HepG2 (cell line): ENCODE results near the gene TTC31. TPM values are rescaled to one million over a fixed set of nuclear protein-coding genes. Genes with fewer than 3 reads are reported as not detected.

ENCODE experiments used
- ATF7 ChIP-seq, 2 experiments: fragments of 450-650 bp in 1 of 2; sonication (generic) in 1 of 2; formaldehyde crosslinking in 1 of 2; IDR thresholded peaks; 2 replicates each; pipeline versions ENCODE4 v1.4.0 to v1.6.1; 2016 to 2020; ENCODE audit warnings: antibody characterized with exemption in 1 of 2, mild to moderate bottlenecking in 1 of 2, missing genetic modification reagents in 1 of 2
- CBX2 ChIP-seq, 2 experiments: fragments of 200-600 bp in 1 of 2; sonication (generic); formaldehyde crosslinking in 1 of 2; IDR thresholded peaks; 2 replicates each; pipeline versions ENCODE4 v1.7.0 to v1.8.1; 2018 to 2022; ENCODE audit warnings: low read depth in 2 of 2, low read length in 1 of 2, mild to moderate bottlenecking in 1 of 2, missing genetic modification reagents in 1 of 2
- DNMT1 ChIP-seq: sonication (generic); formaldehyde crosslinking; IDR thresholded peaks from 2 replicates; pipeline ENCODE4 v1.5.1; 2020; ENCODE audit warnings: mild to moderate bottlenecking, missing genetic modification reagents
- ELF1 ChIP-seq: sonication (generic); formaldehyde crosslinking; IDR thresholded peaks from 2 replicates; pipeline ENCODE4 v1.4.0; 2020; ENCODE audit warnings: missing genetic modification reagents
- GLI4 ChIP-seq: sonication (generic); formaldehyde crosslinking; IDR thresholded peaks from 2 replicates; pipeline ENCODE4 v1.5.1; 2020; ENCODE audit warnings: missing genetic modification reagents, mild to moderate bottlenecking, moderate library complexity, borderline replicate concordance
- MED8 ChIP-seq: sonication (generic); formaldehyde crosslinking; IDR thresholded peaks from 2 replicates; pipeline ENCODE4 v1.8.1; 2023; ENCODE audit warnings: mild to moderate bottlenecking, missing genetic modification reagents; ENCODE audit not compliant: insufficient replicate concordance
- NFYB ChIP-seq: sonication (generic); formaldehyde crosslinking; IDR thresholded peaks from 2 replicates; pipeline ENCODE4 v1.4.0; 2020; ENCODE audit warnings: missing genetic modification reagents
- PITX1 ChIP-seq: sonication (generic); formaldehyde crosslinking; IDR thresholded peaks from 2 replicates; pipeline ENCODE4 v1.5.1; 2020; ENCODE audit warnings: mild to moderate bottlenecking, missing genetic modification reagents
- TBP ChIP-seq: sonication (generic); formaldehyde crosslinking; IDR thresholded peaks from 2 replicates; pipeline ENCODE4 v1.5.0; 2020; ENCODE audit warnings: missing genetic modification reagents
- THYN1 ChIP-seq: sonication (generic); formaldehyde crosslinking; IDR thresholded peaks from 2 replicates; pipeline ENCODE4 v1.8.1; 2023; ENCODE audit warnings: low read depth, mild to moderate bottlenecking, moderate library complexity, missing genetic modification reagents, borderline replicate concordance
- ZNF558 ChIP-seq: sonication (generic); formaldehyde crosslinking; IDR thresholded peaks from 2 replicates; pipeline ENCODE4 v1.9.0; 2022; ENCODE audit warnings: mild to moderate bottlenecking, missing genetic modification reagents, borderline replicate concordance
- polyA plus RNA-seq, 8 experiments: library from polyadenylated mRNA; depleted of rRNA in 3 of 8; stranded (reverse) in 7 of 8; unstranded in 1 of 8; fragments of >200 nt; fragmentation: Illumina TruSeq in 4 of 8; extraction: Trizol in 4 of 8; gene quantifications; 2 replicates each; pipeline versions ENCODE4 v1.2.1 to v1.2.3, GENCODE V29; 2011 to 2016; ENCODE audit warnings: low read depth in 4 of 8, missing spikeins in 1 of 8, mixed read lengths in 1 of 8; ENCODE audit not compliant: insufficient read depth in 1 of 8
- total RNA-seq, 5 experiments: library from RNA; depleted of rRNA; stranded (reverse); fragments of >200 nt; fragmentation: Illumina TruSeq; extraction: Trizol; gene quantifications; 2 replicates each; pipeline ENCODE4 v1.2.3, GENCODE V29; 2016; ENCODE audit warnings: low read depth in 1 of 5
- TF ChIP-seq, protein P1 (sequence below), 2 experiments: sonication (generic) in 1 of 2; formaldehyde crosslinking in 1 of 2; IDR thresholded peaks; 2 replicates each; pipeline versions ENCODE4 v1.4.0 to v1.6.1; 2018 to 2020; ENCODE audit warnings: missing genetic modification reagents in 2 of 2, borderline replicate concordance in 1 of 2, low read depth in 1 of 2, mild to moderate bottlenecking in 1 of 2, missing biosample characterization in 1 of 2
- TF ChIP-seq, protein P2 (sequence below): sonication (generic); formaldehyde crosslinking; IDR thresholded peaks from 2 replicates; pipeline ENCODE4 v1.5.0; 2020; ENCODE audit warnings: missing genetic modification reagents, mild to moderate bottlenecking, borderline replicate concordance
- TF ChIP-seq, protein P3 (sequence below): sonication (generic); formaldehyde crosslinking; IDR thresholded peaks from 2 replicates; pipeline ENCODE4 v1.8.0; 2022; ENCODE audit warnings: mild to moderate bottlenecking, missing genetic modification reagents, moderate library complexity
- TF ChIP-seq, protein P4 (sequence below): sonication (generic); formaldehyde crosslinking; IDR thresholded peaks from 2 replicates; pipeline ENCODE4 v1.8.1; 2022; ENCODE audit warnings: mild to moderate bottlenecking, missing genetic modification reagents
- TF ChIP-seq, protein P5 (sequence below), 2 experiments: sonication (generic) in 1 of 2; formaldehyde crosslinking in 1 of 2; IDR thresholded peaks; 2 replicates each; pipeline versions ENCODE4 v1.6.1 to v1.9.0; 2014 to 2022; ENCODE audit warnings: antibody characterized with exemption in 1 of 2, borderline replicate concordance in 1 of 2, inconsistent platforms in 1 of 2, low read depth in 1 of 2, missing genetic modification reagents in 1 of 2

Gene TTC31
- total and polyA plus RNA-seq, 2 of the 13 experiments (the other 11 are each of a cell fraction or from before 2014, with no cell fraction given) = 28.3 to 39.5 TPM

DNA sequence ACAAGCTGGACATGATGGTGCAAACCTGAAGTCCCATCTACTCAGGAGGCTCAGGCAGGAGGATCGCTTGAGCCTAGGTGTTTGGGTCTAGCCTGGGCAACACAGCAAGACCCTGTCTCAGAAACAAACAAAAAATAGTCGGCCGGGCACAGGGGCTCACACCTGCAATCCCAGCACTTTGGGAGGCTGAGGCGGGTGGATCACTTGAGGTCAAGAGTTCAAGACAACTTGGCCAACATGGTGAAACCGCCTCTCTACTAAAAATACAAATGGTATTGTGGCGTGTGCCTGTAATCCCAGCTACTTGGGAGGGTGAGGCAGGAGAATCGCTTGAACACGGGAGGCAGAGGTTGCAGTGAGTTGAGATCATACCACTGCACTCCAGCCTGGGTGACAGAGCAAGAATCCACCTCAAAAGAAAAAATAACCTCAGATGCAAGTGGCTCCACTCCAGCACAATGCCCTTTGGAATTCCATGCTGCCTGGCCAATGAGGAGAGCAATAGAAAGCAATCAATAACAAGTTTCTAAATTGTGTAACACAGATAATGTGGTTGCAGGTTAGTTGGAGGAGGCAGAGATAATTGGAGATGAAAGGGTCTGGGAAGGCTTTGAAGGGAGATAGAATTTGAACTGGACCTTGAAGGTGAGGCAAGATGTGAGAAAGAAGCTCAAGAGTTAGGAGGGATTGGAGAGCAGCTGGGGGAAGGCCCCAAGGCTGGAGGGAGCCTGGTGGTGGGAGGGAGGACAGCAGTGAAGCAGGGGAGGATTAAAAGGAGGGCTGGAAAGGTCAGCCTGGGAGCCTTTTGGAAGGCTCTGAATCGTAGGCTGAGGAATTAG is 6.0 kb downstream of the TTC31 start (continued):
- TF ChIP-seq, protein P1, sequence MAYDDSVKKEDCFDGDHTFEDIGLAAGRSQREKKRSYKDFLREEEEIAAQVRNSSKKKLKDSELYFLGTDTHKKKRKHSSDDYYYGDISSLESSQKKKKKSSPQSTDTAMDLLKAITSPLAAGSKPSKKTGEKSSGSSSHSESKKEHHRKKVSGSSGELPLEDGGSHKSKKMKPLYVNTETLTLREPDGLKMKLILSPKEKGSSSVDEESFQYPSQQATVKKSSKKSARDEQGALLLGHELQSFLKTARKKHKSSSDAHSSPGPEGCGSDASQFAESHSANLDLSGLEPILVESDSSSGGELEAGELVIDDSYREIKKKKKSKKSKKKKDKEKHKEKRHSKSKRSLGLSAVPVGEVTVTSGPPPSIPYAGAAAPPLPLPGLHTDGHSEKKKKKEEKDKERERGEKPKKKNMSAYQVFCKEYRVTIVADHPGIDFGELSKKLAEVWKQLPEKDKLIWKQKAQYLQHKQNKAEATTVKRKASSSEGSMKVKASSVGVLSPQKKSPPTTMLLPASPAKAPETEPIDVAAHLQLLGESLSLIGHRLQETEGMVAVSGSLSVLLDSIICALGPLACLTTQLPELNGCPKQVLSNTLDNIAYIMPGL (CRISPR knock-in tag; IDR thresholded peaks at IDR 0.05; ENCODE audit: borderline replicate concordance in 1 of 2, low read depth in 1 of 2) = no peak
- TF ChIP-seq GLI4 (CRISPR knock-in tag) = 0 out of 2 replicates have a peak, but pooled peaks have one; percentile 51
- TF ChIP-seq MED8 (CRISPR knock-in tag) = peak; percentile 57
- TF ChIP-seq DNMT1 (CRISPR knock-in tag) = no peak
- 0 out of 2 replicates have a peak, but pooled peaks have one; percentile 76 for TF ChIP-seq THYN1 (CRISPR knock-in tag)
- TF ChIP-seq, protein P2, sequence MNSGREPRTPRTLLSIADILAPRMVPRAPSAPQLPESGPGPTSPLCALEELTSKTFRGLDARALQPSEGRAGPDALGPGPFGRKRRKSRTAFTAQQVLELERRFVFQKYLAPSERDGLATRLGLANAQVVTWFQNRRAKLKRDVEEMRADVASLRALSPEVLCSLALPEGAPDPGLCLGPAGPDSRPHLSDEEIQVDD (CRISPR knock-in tag) = no peak
- TF ChIP-seq, protein P3, sequence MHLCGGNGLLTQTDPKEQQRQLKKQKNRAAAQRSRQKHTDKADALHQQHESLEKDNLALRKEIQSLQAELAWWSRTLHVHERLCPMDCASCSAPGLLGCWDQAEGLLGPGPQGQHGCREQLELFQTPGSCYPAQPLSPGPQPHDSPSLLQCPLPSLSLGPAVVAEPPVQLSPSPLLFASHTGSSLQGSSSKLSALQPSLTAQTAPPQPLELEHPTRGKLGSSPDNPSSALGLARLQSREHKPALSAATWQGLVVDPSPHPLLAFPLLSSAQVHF (CRISPR knock-in tag) = peak; percentile 62; the same call in 1 of the 2 replicates
- no peak for TF ChIP-seq ELF1
- peak; percentile 69 for TF ChIP-seq NFYB (CRISPR knock-in tag)
- TF ChIP-seq ATF7 (IDR thresholded peaks at IDR 0.05) = peak; percentile 54
- TF ChIP-seq ATF7 (CRISPR knock-in tag; IDR thresholded peaks at IDR 0.05) = no peak
- TF ChIP-seq CBX2 (IDR thresholded peaks at IDR 0.05; ENCODE audit: low read depth, low read length) = no peak
- TF ChIP-seq CBX2 (CRISPR knock-in tag; IDR thresholded peaks at IDR 0.05; ENCODE audit: low read depth) = no peak
- TF ChIP-seq, protein P4, sequence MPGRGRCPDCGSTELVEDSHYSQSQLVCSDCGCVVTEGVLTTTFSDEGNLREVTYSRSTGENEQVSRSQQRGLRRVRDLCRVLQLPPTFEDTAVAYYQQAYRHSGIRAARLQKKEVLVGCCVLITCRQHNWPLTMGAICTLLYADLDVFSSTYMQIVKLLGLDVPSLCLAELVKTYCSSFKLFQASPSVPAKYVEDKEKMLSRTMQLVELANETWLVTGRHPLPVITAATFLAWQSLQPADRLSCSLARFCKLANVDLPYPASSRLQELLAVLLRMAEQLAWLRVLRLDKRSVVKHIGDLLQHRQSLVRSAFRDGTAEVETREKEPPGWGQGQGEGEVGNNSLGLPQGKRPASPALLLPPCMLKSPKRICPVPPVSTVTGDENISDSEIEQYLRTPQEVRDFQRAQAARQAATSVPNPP = peak; percentile 89
- TF ChIP-seq PITX1 (CRISPR knock-in tag) = peak; percentile 85
- TF ChIP-seq ZNF558 (CRISPR knock-in tag) = no peak
- TF ChIP-seq, protein P5, sequence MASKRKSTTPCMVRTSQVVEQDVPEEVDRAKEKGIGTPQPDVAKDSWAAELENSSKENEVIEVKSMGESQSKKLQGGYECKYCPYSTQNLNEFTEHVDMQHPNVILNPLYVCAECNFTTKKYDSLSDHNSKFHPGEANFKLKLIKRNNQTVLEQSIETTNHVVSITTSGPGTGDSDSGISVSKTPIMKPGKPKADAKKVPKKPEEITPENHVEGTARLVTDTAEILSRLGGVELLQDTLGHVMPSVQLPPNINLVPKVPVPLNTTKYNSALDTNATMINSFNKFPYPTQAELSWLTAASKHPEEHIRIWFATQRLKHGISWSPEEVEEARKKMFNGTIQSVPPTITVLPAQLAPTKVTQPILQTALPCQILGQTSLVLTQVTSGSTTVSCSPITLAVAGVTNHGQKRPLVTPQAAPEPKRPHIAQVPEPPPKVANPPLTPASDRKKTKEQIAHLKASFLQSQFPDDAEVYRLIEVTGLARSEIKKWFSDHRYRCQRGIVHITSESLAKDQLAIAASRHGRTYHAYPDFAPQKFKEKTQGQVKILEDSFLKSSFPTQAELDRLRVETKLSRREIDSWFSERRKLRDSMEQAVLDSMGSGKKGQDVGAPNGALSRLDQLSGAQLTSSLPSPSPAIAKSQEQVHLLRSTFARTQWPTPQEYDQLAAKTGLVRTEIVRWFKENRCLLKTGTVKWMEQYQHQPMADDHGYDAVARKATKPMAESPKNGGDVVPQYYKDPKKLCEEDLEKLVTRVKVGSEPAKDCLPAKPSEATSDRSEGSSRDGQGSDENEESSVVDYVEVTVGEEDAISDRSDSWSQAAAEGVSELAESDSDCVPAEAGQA (IDR thresholded peaks at IDR 0.05; ENCODE audit: low read depth) = no peak
- TF ChIP-seq, protein P5 (CRISPR knock-in tag; IDR thresholded peaks at IDR 0.05; ENCODE audit: borderline replicate concordance) = no peak
- TF ChIP-seq TBP (CRISPR knock-in tag) = no peak
